WTC11 (cell line): ENCODE data around the gene KATNA1. TPM values are rescaled to one million over a fixed set of nuclear protein-coding genes. Genes with fewer than 3 reads are reported as not detected.

Source experiments
- ATAC-seq: fragments of 200-7000 bp; cut with Tn5 transposase; 2 replicates; pipeline ENCODE4 v1.10.0; 2021; ENCODE audit warnings: mild to moderate bottlenecking, moderate library complexity
- CTCF ChIA-PET: fragments of 300-600 bp; sonication (Branson Sonifier 250); formaldehyde crosslinking; loops from one replicate; lab custom pipeline; 2021; ENCODE audit warnings: antibody characterized with exemption; lab: Charles Lee
- POLR2A ChIA-PET: fragments of 350-600 bp; sonication (Branson Sonifier 250); formaldehyde crosslinking; loops from one replicate; lab custom pipeline; 2021; ENCODE audit warnings: antibody characterized with exemption; lab: Charles Lee
- DNase-seq: peaks from one replicate; pipeline ENCODE4 v3.0.0; 2021; ENCODE audit warnings: low spot score
- H3K27ac Mint-ChIP-seq: 2 replicates; pipeline ENCODE4 v1.8.0; 2021; ENCODE audit warnings: mixed read lengths
- H3K27me3 Mint-ChIP-seq: 2 replicates; pipeline ENCODE4 v1.8.0; 2021; ENCODE audit warnings: low read depth, mild to moderate bottlenecking, moderate library complexity, mixed read lengths
- H3K36me3 Mint-ChIP-seq: 2 replicates; pipeline ENCODE4 v1.8.0; 2021; ENCODE audit warnings: mixed read lengths
- H3K4me1 Mint-ChIP-seq: 2 replicates; pipeline ENCODE4 v1.8.0; 2022; ENCODE audit warnings: mixed read lengths
- H3K4me3 Mint-ChIP-seq: 2 replicates; pipeline ENCODE4 v1.8.0; 2021; ENCODE audit warnings: mild to moderate bottlenecking, moderate library complexity, mixed read lengths
- H3K9me3 Mint-ChIP-seq: 2 replicates; pipeline ENCODE4 v1.8.0; 2021; ENCODE audit warnings: mixed read lengths
- ERG ChIP-seq: fragments of 250-450 bp; sonication (Bioruptor Pico); IDR thresholded peaks from 2 replicates; pipeline ENCODE4 v1.8.0; 2021; ENCODE audit warnings: mild to moderate bottlenecking
- GABPB1 ChIP-seq: sonication (generic); formaldehyde crosslinking; IDR thresholded peaks from 2 replicates; pipeline ENCODE4 v1.8.1; 2023; ENCODE audit warnings: mild to moderate bottlenecking, missing genetic modification reagents
- JUN ChIP-seq: sonication (generic); formaldehyde crosslinking; IDR thresholded peaks from 2 replicates; pipeline ENCODE4 v1.8.0; 2023; ENCODE audit warnings: mild to moderate bottlenecking, missing genetic modification reagents
- MYBL2 ChIP-seq: sonication (generic); formaldehyde crosslinking; IDR thresholded peaks from 2 replicates; pipeline ENCODE4 v1.8.1; 2023; ENCODE audit warnings: mild to moderate bottlenecking, moderate library complexity, missing genetic modification reagents
- NFE2L1 ChIP-seq: sonication (generic); formaldehyde crosslinking; IDR thresholded peaks from 2 replicates; pipeline ENCODE4 v1.8.1; 2023; ENCODE audit warnings: missing genetic modification reagents
- NFYB ChIP-seq: sonication (generic); formaldehyde crosslinking; conservative IDR thresholded peaks from 2 replicates; pipeline ENCODE4 v1.8.0; 2022; ENCODE audit warnings: low read depth, missing genetic modification reagents
- PREB ChIP-seq: sonication (generic); formaldehyde crosslinking; IDR thresholded peaks from 2 replicates; pipeline ENCODE4 v1.8.1; 2022; ENCODE audit warnings: mild to moderate bottlenecking, missing genetic modification reagents, moderate library complexity, borderline replicate concordance
- TP53 ChIP-seq: sonication (generic); formaldehyde crosslinking; IDR thresholded peaks from 2 replicates; pipeline ENCODE4 v1.8.1; 2023; ENCODE audit warnings: mild to moderate bottlenecking, missing genetic modification reagents
- ZBTB21 ChIP-seq: sonication (generic); formaldehyde crosslinking; IDR thresholded peaks from 2 replicates; pipeline ENCODE4 v1.8.1; 2023; ENCODE audit warnings: mild to moderate bottlenecking, missing genetic modification reagents, borderline replicate concordance
- ZNF121 ChIP-seq: sonication (generic); formaldehyde crosslinking; IDR thresholded peaks from 2 replicates; pipeline ENCODE4 v1.8.0; 2023; ENCODE audit warnings: missing genetic modification reagents
- ZNF317 ChIP-seq: sonication (generic); formaldehyde crosslinking; IDR thresholded peaks from 2 replicates; pipeline ENCODE4 v1.8.1; 2023; ENCODE audit warnings: low read depth, mild to moderate bottlenecking, moderate library complexity, missing genetic modification reagents, borderline replicate concordance
- ZNF423 ChIP-seq: fragments of 250-450 bp; sonication (Bioruptor Pico); IDR thresholded peaks from 2 replicates; pipeline ENCODE4 v2.1.2; 2022; ENCODE audit warnings: mild to moderate bottlenecking, moderate library complexity
- ZNF425 ChIP-seq: fragments of 250-450 bp; sonication (Bioruptor Pico); conservative IDR thresholded peaks from 2 replicates; pipeline ENCODE4 v1.9.0; 2021; ENCODE audit warnings: mild to moderate bottlenecking
- ZSCAN18 ChIP-seq: fragments of 250-450 bp; sonication (Bioruptor Pico); IDR thresholded peaks from 2 replicates; pipeline ENCODE4 v2.1.2; 2022; ENCODE audit warnings: mild to moderate bottlenecking, moderate library complexity
- total RNA-seq: library from RNA; stranded (reverse); gene quantifications from 3 replicates; pipeline ENCODE4 v1.2.3, GENCODE V29; 2021
- TF ChIP-seq, protein P1 (sequence below): sonication (generic); formaldehyde crosslinking; IDR thresholded peaks from 2 replicates; pipeline ENCODE4 v1.8.1; 2022; ENCODE audit warnings: low read depth, missing genetic modification reagents, borderline replicate concordance
- TF ChIP-seq, protein P2 (sequence below): sonication (generic); formaldehyde crosslinking; conservative IDR thresholded peaks from 2 replicates; pipeline ENCODE4 v1.8.1; 2023; ENCODE audit warnings: mild to moderate bottlenecking, low read depth, missing genetic modification reagents, moderate library complexity
- TF ChIP-seq, protein P3 (sequence below): sonication (generic); formaldehyde crosslinking; IDR thresholded peaks from 2 replicates; pipeline ENCODE4 v1.8.0; 2023; ENCODE audit warnings: missing genetic modification reagents, mild to moderate bottlenecking, borderline replicate concordance
- TF ChIP-seq, protein P4 (sequence below): fragments of 200-600 bp; IDR thresholded peaks from 2 replicates; pipeline ENCODE4 v1.8.0; 2022; ENCODE audit warnings: antibody characterized with exemption
- TF ChIP-seq, protein P5 (sequence below): sonication (generic); formaldehyde crosslinking; IDR thresholded peaks from 2 replicates; pipeline ENCODE4 v1.8.1; 2023; ENCODE audit warnings: mild to moderate bottlenecking, missing genetic modification reagents, moderate library complexity

KATNA1 gene
- total RNA-seq, 1 experiment from 2014 or later: 18.1 TPM

- H3K27ac Mint-ChIP-seq: no peak overlapping the region
- H3K4me1 Mint-ChIP-seq: peaks cover 3% of the 10 kb centered on the region; the same call in 1 of the 2 replicates
- no peak for ATAC-seq
- H3K27me3 Mint-ChIP-seq: no peaks in the 10 kb centered on the region
- H3K9me3 Mint-ChIP-seq: no peaks in the 10 kb centered on the region
- TF ChIP-seq TP53 (CRISPR knock-in tag): no peak
- TF ChIP-seq, protein P1, sequence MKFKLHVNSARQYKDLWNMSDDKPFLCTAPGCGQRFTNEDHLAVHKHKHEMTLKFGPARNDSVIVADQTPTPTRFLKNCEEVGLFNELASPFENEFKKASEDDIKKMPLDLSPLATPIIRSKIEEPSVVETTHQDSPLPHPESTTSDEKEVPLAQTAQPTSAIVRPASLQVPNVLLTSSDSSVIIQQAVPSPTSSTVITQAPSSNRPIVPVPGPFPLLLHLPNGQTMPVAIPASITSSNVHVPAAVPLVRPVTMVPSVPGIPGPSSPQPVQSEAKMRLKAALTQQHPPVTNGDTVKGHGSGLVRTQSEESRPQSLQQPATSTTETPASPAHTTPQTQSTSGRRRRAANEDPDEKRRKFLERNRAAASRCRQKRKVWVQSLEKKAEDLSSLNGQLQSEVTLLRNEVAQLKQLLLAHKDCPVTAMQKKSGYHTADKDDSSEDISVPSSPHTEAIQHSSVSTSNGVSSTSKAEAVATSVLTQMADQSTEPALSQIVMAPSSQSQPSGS (CRISPR knock-in tag): no peak
- TF ChIP-seq, protein P2, sequence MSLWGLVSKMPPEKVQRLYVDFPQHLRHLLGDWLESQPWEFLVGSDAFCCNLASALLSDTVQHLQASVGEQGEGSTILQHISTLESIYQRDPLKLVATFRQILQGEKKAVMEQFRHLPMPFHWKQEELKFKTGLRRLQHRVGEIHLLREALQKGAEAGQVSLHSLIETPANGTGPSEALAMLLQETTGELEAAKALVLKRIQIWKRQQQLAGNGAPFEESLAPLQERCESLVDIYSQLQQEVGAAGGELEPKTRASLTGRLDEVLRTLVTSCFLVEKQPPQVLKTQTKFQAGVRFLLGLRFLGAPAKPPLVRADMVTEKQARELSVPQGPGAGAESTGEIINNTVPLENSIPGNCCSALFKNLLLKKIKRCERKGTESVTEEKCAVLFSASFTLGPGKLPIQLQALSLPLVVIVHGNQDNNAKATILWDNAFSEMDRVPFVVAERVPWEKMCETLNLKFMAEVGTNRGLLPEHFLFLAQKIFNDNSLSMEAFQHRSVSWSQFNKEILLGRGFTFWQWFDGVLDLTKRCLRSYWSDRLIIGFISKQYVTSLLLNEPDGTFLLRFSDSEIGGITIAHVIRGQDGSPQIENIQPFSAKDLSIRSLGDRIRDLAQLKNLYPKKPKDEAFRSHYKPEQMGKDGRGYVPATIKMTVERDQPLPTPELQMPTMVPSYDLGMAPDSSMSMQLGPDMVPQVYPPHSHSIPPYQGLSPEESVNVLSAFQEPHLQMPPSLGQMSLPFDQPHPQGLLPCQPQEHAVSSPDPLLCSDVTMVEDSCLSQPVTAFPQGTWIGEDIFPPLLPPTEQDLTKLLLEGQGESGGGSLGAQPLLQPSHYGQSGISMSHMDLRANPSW (CRISPR knock-in tag): no peak
- TF ChIP-seq NFYB (CRISPR knock-in tag): no peak
- TF ChIP-seq NFE2L1 (CRISPR knock-in tag): no peak
- no peak for TF ChIP-seq ZNF425
- TF ChIP-seq, protein P3, sequence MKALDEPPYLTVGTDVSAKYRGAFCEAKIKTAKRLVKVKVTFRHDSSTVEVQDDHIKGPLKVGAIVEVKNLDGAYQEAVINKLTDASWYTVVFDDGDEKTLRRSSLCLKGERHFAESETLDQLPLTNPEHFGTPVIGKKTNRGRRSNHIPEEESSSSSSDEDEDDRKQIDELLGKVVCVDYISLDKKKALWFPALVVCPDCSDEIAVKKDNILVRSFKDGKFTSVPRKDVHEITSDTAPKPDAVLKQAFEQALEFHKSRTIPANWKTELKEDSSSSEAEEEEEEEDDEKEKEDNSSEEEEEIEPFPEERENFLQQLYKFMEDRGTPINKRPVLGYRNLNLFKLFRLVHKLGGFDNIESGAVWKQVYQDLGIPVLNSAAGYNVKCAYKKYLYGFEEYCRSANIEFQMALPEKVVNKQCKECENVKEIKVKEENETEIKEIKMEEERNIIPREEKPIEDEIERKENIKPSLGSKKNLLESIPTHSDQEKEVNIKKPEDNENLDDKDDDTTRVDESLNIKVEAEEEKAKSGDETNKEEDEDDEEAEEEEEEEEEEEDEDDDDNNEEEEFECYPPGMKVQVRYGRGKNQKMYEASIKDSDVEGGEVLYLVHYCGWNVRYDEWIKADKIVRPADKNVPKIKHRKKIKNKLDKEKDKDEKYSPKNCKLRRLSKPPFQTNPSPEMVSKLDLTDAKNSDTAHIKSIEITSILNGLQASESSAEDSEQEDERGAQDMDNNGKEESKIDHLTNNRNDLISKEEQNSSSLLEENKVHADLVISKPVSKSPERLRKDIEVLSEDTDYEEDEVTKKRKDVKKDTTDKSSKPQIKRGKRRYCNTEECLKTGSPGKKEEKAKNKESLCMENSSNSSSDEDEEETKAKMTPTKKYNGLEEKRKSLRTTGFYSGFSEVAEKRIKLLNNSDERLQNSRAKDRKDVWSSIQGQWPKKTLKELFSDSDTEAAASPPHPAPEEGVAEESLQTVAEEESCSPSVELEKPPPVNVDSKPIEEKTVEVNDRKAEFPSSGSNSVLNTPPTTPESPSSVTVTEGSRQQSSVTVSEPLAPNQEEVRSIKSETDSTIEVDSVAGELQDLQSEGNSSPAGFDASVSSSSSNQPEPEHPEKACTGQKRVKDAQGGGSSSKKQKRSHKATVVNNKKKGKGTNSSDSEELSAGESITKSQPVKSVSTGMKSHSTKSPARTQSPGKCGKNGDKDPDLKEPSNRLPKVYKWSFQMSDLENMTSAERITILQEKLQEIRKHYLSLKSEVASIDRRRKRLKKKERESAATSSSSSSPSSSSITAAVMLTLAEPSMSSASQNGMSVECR: no peak
- no peak for TF ChIP-seq ZNF121 (CRISPR knock-in tag)
- TF ChIP-seq ZNF317: no peak
- no peak for TF ChIP-seq ZBTB21 (CRISPR knock-in tag)
- TF ChIP-seq ZSCAN18: no peak
- no peak for TF ChIP-seq GABPB1 (CRISPR knock-in tag)
- no peak for TF ChIP-seq ZNF423 (CRISPR knock-in tag)
- no peak for TF ChIP-seq PREB (CRISPR knock-in tag)
- TF ChIP-seq ERG (CRISPR knock-in tag): no peak
- no peak for TF ChIP-seq MYBL2 (CRISPR knock-in tag)
- TF ChIP-seq JUN (CRISPR knock-in tag): no peak
- TF ChIP-seq, protein P4, sequence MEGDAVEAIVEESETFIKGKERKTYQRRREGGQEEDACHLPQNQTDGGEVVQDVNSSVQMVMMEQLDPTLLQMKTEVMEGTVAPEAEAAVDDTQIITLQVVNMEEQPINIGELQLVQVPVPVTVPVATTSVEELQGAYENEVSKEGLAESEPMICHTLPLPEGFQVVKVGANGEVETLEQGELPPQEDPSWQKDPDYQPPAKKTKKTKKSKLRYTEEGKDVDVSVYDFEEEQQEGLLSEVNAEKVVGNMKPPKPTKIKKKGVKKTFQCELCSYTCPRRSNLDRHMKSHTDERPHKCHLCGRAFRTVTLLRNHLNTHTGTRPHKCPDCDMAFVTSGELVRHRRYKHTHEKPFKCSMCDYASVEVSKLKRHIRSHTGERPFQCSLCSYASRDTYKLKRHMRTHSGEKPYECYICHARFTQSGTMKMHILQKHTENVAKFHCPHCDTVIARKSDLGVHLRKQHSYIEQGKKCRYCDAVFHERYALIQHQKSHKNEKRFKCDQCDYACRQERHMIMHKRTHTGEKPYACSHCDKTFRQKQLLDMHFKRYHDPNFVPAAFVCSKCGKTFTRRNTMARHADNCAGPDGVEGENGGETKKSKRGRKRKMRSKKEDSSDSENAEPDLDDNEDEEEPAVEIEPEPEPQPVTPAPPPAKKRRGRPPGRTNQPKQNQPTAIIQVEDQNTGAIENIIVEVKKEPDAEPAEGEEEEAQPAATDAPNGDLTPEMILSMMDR: no peak
- TF ChIP-seq, protein P5, sequence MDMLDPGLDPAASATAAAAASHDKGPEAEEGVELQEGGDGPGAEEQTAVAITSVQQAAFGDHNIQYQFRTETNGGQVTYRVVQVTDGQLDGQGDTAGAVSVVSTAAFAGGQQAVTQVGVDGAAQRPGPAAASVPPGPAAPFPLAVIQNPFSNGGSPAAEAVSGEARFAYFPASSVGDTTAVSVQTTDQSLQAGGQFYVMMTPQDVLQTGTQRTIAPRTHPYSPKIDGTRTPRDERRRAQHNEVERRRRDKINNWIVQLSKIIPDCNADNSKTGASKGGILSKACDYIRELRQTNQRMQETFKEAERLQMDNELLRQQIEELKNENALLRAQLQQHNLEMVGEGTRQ (CRISPR knock-in tag): no peak
- POLR2A ChIA-PET: no interaction called here
- no peak for DNase-seq
- no peak overlapping the region for H3K4me3 Mint-ChIP-seq
- peaks cover 28% of the 10 kb centered on the region for H3K36me3 Mint-ChIP-seq
- CTCF ChIA-PET: no interaction called here
Measured at GRCh38 chr6:149683256-149683859, 34.8 kb upstream of the KATNA1 start.
